ENCODE data around the gene SGSM1.

DNA sequence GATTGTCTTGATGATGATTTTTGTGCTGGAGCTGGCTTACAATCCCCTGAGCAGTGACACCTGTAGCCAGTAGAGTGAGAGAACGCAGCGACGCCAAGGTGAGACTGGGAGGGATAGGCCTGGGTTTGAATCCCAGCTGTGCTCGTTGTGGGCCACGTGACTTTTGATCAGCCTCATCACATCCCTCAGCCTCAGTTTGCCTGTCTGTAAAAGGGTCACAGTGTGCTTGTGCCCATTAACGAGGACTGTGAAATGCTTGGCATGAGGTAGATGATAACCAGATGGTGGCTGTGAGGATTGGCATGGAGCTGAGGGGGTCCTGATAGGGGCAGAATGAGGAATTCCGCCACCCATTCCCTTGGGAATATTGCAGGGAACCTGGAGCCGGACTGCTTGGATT is 156.1 kb downstream of the SGSM1 start:
- TF ChIP-seq POLR2A (IDR thresholded peaks at IDR 0.05) = no peak
- TF ChIP-seq CTCF (IDR thresholded peaks at IDR 0.05) = no peak
